Measurements from ENCODE around the gene STX12.
"Not testable (repeated sequence)": the region's sequence is repeated elsewhere in the genome, so short reads cannot be mapped to it uniquely, and the experiment has no call there.

The STX12 gene

GRCh38 chr1:27831568-27832410 is 58.8 kb downstream of the STX12 start:
- DNase-seq, result no peak

DNA sequence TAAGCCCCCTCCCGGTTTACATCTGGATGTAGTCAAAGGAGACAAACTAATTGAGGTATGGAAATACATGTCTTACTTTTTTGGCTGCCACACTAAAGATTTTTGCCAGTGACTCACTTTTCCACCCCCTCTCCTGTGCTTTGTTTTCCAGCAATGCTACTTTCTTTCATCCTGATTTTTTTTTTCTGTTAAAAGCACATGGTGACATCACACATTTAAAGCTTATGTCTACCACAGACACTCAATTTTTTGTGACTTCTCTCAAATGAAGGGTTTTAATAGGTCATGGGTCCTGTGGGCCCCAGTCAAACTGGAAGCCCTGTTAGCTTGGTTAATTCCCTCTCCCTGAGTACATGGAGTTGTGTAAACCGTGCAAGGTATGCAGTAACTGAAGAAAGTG is 59.7 kb downstream of the STX12 start:
- no peak for DNase-seq

DNA sequence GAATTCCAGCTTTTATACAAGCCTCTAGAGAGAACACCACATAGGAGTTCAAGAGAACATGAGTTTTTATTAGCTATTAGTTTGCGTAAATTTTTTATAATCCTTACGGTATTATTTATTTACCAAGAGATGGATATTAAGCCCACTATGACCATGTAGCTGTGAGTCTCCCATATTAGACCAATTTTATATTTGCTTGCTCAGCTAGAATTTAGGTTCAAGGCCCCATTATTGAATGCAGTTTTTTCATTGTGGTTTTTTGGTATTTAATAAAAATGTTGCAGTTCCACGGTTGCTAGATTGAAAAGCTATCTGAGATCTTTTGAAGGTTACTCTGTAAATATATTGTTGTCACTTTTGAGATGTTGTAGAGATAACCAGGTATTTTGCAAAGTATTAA is 60.5 kb downstream of the STX12 start:
- no peak for DNase-seq

GRCh38 chr1:27835046-27835445 is 62.0 kb downstream of the STX12 start:
- DNase-seq, result no peak

GRCh38 chr1:27835501-27835900 is 62.5 kb downstream of the STX12 start:
- no peak for DNase-seq

GRCh38 chr1:27849951-27850350 is 76.9 kb downstream of the STX12 start:
- DNase-seq, result no peak

GRCh38 chr1:27855085-27855484 is 82.1 kb downstream of the STX12 start:
- no peak for DNase-seq

- no peak for DNase-seq
Measured at GRCh38 chr1:27856561-27857343, 83.7 kb downstream of the STX12 start.

GRCh38 chr1:27857552-27857951 is 84.5 kb downstream of the STX12 start:
- not testable (repeated sequence) for DNase-seq

DNA sequence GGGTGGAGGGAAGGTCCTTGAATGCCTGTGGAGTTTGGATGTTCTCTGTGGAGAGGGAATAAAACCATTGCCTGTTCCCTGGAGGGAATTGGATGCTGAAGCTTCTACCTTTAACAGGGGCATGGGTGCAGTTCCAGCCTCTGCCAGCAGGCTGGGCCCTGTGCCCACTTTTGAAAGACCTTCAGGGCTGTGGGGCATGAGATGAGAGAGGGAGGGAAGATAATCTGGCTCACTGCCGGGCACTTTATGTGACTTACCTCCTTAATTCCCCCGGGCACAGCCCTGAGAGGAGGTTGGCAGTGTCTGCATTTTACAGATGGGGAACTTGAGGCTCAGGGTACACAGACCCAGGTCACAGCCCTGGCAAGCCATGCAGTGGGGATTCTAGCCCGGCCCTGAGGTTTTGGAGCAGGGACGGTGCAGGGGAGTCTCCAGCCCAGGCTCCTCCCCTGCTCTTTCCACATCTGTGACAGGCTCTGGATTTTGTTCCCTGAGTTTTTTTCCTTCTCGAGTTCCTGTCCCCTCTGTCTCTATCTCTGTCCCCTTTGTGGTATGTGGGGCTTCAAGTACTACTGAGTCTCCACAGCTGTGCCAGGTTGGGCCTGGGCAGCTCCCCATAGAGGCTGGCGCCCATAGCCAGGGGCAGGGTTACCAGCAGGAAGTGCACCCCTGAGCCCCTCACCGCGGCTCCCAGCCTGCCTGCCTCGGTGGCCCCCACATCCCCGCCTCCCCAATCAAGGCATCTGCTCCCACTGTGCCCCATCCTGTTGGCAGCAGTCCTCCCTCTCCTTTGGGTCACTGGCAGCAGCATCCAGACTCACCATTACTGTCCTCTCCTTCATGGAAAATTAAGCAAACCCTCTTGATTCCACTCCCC is 85.3 kb downstream of the STX12 start:
- DNase-seq, result peak; percentile 81

- no peak for DNase-seq
Measured at GRCh38 chr1:27858949-27859576, 86.0 kb downstream of the STX12 start.

DNA sequence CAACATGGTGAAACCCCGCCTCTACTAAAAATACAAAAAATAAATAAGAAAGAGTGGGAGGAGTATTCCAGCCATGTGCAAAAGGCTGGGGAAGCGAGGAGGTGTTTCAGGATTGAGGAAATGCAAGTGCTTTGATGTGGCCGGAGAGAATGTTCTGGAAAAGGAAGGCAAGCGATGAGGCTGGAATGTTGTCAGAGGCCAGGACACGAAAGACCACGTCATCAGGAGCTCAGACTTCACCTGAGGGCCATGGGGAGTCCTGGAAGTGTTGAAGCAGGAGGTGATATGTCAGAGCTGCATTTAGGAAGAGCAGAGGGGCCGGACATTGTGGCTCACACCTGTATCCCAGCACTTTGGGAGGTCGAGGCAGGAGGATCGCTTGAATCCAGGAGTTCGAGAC is 88.4 kb downstream of the STX12 start:
- DNase-seq, result no peak

DNA sequence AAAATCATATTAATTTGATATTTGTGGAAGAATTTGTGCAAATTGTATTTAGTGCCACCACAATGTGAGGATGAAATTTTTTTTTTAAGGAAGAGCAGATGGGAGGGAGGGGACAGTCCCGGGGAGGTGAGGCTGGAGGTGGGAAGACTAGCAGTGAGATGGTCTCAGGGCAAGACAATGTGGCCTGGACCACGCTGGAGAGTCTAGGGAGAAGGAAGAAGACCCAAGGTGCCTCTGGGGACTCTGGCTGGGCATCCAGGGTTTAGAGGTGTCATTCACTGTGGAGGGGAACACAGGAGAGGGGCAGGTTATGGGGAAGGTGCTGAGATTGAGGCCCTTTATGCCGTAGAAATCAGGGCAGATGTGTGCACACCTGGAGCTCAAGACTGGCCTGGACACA is 89.0 kb downstream of the STX12 start:
- no peak for DNase-seq

DNA sequence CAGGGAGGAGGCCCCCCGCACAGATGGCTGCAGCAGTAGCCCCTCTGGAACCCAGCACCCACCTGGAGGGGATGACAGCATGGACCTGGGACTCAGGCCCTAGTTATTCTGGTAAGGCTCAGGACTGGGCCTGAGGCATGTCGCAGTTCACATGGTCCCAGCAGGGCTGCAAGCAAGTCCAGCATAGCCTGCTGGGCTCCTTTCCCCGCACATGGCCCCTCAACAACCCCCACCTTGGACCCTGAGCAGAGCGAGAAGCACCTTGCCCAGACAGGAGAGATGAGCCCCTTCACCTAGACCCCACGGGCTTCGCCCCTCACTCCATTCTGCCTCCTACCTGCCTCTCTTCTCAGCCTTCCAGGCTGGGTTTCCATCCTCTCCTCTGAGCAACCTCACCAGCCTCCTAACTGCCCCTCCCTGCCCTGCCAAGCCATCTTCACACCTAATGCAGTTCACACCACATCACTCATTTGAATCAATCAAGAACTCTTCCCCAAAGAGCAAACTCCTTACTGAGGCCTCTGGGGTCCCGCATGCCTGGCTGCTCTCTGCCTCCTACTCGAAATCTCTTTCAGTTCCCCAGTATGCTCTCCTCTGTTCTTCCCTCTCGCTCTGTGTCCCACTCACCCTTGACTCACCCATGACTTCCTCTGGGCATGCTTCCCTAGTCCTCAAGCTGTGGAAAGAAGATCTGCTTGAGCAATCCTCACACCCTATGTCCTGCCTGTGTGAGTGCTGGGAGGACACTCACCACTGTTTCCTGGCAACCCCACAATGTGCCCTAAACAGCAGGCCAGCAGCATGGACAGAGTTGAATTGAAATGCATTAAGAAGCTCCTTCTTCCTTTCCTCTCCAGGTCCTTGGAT is 89.9 kb downstream of the STX12 start:
- DNase-seq, result no peak

- no peak for DNase-seq
Measured at GRCh38 chr1:27863538-27863915, 90.5 kb downstream of the STX12 start.

DNA sequence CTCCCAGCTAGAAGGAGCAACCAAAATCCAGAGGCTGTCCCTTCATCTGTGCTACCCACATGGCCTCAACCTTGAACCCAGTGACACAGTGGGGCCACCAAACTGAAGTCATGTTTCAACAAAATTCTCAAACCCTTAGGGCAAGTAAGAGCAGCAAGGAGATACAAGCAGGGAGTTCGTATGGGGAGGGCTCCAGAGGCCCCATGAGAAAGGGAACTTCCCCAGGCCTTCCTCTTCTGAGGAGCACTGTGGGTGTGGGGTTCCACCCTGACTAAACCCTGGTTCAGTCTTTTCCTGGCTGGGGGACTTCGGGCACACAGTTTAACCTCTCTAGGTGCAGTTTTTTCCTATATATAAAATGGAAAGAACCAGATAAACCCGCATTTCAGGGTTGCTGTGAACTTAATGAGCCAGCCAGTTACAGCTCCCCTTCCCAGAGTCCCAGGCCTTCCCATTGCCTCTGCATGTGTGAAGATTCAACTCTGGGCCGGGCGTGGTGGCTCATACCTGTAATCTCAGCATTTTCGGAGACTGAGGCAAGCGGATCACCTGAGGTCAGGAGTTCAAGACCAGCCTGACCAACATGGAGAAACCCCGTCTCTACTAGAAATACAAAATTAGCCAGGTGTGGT is 91.4 kb downstream of the STX12 start:
- no peak for DNase-seq

- DNase-seq, result no peak
Measured at GRCh38 chr1:27865821-27866220, 92.8 kb downstream of the STX12 start.

DNA sequence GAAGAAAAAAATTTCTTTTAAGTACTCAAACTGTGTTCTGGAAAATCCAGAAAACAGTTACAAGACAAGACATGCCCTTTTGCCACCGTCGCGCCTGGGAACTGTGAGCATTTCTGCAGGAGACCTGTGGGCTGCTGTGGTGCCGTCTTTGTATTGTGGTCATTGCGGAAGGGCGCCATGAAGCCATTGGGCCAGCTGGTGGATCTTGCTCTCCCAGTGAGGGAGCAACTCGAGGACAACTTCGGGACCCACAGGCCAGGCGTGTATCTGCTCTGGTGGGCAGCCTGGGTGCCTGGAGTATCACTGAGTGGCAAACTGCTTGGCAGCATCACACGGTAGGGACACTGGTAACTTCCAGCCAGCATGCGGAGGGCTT is 95.5 kb downstream of the STX12 start:
- no peak for DNase-seq

DNA sequence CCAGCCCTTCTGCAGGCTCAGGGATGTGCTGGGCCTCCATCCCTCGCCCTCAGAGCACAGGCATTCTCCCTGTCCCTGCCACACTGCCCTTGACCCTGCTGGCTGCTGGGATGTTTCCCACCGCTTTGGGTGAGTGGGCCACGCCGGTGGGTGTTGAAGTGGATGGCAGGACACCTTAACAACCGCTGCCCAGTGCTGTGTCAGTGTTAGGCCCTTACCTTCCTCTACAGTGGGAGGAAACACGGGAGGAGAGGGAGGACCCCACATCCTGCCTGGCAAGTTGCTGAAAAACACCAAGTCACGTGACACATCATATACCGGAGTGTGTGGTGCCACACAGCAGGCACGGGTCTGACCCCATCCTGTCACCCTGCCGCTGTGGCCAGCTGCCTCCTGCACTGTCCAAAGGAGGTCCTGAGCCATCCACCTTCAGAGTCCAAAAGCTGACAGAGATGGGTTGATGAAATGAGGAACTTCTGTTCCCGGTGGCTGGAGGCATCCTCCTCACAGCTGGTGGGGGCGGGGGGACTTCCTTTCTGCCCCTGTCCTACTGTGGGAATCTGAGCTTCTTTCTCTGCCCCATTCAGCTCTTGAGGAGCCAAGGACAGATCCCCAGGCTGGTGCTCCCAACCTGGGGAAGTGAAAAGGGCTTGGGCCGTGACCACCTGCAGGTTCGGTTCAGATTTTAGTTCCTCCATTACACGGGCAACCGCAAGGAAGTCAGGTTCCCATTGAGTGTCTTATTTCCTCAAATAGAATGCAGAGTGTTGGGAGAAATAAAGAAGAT is 96.1 kb downstream of the STX12 start:
- DNase-seq, result no peak

DNA sequence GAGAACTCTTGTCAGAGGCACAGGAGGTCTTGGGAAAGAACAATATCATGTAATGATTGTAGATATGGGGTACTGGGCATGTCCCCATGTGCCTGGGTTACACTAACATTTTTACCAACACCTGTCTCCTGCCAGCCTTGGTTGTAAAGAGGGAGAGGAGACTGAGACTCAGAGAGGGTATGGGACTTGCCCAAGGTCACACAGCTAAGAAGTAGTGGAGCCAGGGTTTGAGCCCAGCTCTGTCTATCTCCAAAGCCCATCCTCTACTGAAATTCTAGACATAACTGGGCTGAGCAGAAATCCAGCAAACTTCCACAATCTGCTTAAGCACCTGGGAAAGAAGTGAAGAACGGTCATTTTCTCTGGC is 96.7 kb downstream of the STX12 start:
- DNase-seq, result no peak

- DNase-seq, result not testable (repeated sequence)
Measured at GRCh38 chr1:27871076-27871475, 98.1 kb downstream of the STX12 start.

All from NCI-H345 (cell line).